Osteocyte (in vitro differentiated cells): ENCODE data around the gene HEG1. TPM values are rescaled to one million over a fixed set of nuclear protein-coding genes. Genes with fewer than 3 reads are reported as not detected.
A peak's percentile ranks its signal among the peaks of the same experiment; 100 is the strongest.

Experiments
- DNase-seq: peaks from one replicate; pipeline ENCODE4 v3.0.0; 2021; ENCODE audit warnings: mixed read lengths; ENCODE audit not compliant: unreplicated experiment; ENCODE audit errors: extremely low spot score
- H3K27ac Mint-ChIP-seq: one replicate; pipeline ENCODE4 v1.8.0; 2021; ENCODE audit warnings: mild to moderate bottlenecking, mixed read lengths; ENCODE audit not compliant: unreplicated experiment
- H3K27me3 Mint-ChIP-seq: one replicate; pipeline ENCODE4 v1.8.0; 2021; ENCODE audit warnings: mixed read lengths; ENCODE audit not compliant: unreplicated experiment
- H3K36me3 Mint-ChIP-seq: one replicate; pipeline ENCODE4 v1.8.0; 2021; ENCODE audit warnings: mixed read lengths; ENCODE audit not compliant: unreplicated experiment
- H3K4me1 Mint-ChIP-seq: one replicate; pipeline ENCODE4 v1.8.0; 2021; ENCODE audit warnings: mixed read lengths; ENCODE audit not compliant: unreplicated experiment
- H3K4me3 Mint-ChIP-seq: one replicate; pipeline ENCODE4 v1.8.0; 2021; ENCODE audit warnings: mild to moderate bottlenecking, moderate library complexity, mixed read lengths; ENCODE audit not compliant: unreplicated experiment
- H3K9me3 Mint-ChIP-seq: one replicate; pipeline ENCODE4 v1.8.0; 2021; ENCODE audit warnings: mixed read lengths; ENCODE audit not compliant: unreplicated experiment
- CTCF ChIP-seq: fragments of 200-600 bp; sonication (generic); IDR thresholded peaks from 2 replicates; pipeline ENCODE4 v1.5.0; 2021; ENCODE audit warnings: antibody characterized with exemption, mild to moderate bottlenecking, moderate library complexity
- total RNA-seq: library from RNA; stranded (reverse); gene quantifications from 2 replicates; pipeline ENCODE4 v1.2.1, GENCODE V29; 2021

Gene HEG1
- total RNA-seq, 1 donor from 2014 or later: 123 TPM

- no peak for DNase-seq
- Mint-ChIP-seq H3K27me3 (no peaks in the 10 kb centered on the region), H3K27ac (no peak overlapping the region), H3K4me1 (no peaks in the 10 kb centered on the region), H3K9me3 (no peaks in the 10 kb centered on the region), H3K4me3 (no peak overlapping the region), H3K36me3 (peaks cover 55% of the 10 kb centered on the region)
- TF ChIP-seq CTCF: no peak
These were observed 63.8 kb downstream of the HEG1 start for GRCh38 chr3:124992041-124992440.

GRCh38 chr3:124986192-124987143 is 69.3 kb downstream of the HEG1 start:
- H3K4me1 Mint-ChIP-seq: peaks cover 23% of the 10 kb centered on the region
- peaks cover 40% of the 10 kb centered on the region for H3K36me3 Mint-ChIP-seq
- no peaks in the 10 kb centered on the region for H3K9me3 Mint-ChIP-seq
- peak overlapping the region; percentile 92 for H3K27ac Mint-ChIP-seq
- no peaks in the 10 kb centered on the region for H3K27me3 Mint-ChIP-seq
- peak; percentile 62 for TF ChIP-seq CTCF
- H3K4me3 Mint-ChIP-seq: peak overlapping the region; percentile 18
- no peak for DNase-seq

- Mint-ChIP-seq H3K36me3 (peaks cover 35% of the 10 kb centered on the region), H3K4me1 (peaks cover 23% of the 10 kb centered on the region), H3K27ac (peak overlapping the region; percentile 92), H3K4me3 (peak overlapping the region; percentile 34), H3K9me3 (no peaks in the 10 kb centered on the region), H3K27me3 (no peaks in the 10 kb centered on the region)
- no peak for TF ChIP-seq CTCF
- no peak for DNase-seq
These were observed 70.4 kb downstream of the HEG1 start for GRCh38 chr3:124985349-124985748.

- H3K9me3 Mint-ChIP-seq: no peaks in the 10 kb centered on the region
- H3K36me3 Mint-ChIP-seq: peaks cover 33% of the 10 kb centered on the region
- no peaks in the 10 kb centered on the region for H3K27me3 Mint-ChIP-seq
- peaks cover 23% of the 10 kb centered on the region for H3K4me1 Mint-ChIP-seq
- no peak overlapping the region for H3K4me3 Mint-ChIP-seq
- H3K27ac Mint-ChIP-seq: peak overlapping the region; percentile 92
- DNase-seq: no peak
- no peak for TF ChIP-seq CTCF
These were observed 71.0 kb downstream of the HEG1 start for GRCh38 chr3:124984754-124985153.

- no peak for TF ChIP-seq CTCF
These were observed 72.9 kb downstream of the HEG1 start for GRCh38 chr3:124982855-124983254.

More at GRCh38 chr3:124982855-124983254, 72.9 kb downstream of the HEG1 start:
- no peak for DNase-seq
- peaks cover 23% of the 10 kb centered on the region for H3K4me1 Mint-ChIP-seq
- H3K27ac Mint-ChIP-seq: peak overlapping the region; percentile 27
- H3K4me3 Mint-ChIP-seq: no peak overlapping the region
- H3K27me3 Mint-ChIP-seq: no peaks in the 10 kb centered on the region
- peaks cover 31% of the 10 kb centered on the region for H3K36me3 Mint-ChIP-seq
- no peaks in the 10 kb centered on the region for H3K9me3 Mint-ChIP-seq
